Keratinocyte (primary cell): ENCODE measurements around the gene KCNS3. TPM values are rescaled to one million over a fixed set of nuclear protein-coding genes. Genes with fewer than 3 reads are reported as not detected.

Experiments
- DNase-seq: peaks from one replicate; pipeline ENCODE4 v3.0.0-alpha.2; 2011; ENCODE audit warnings: low read depth, missing footprints, low spot score
- FAIRE-seq: peaks from 2 replicates; lab custom pipeline; 2011; peaks lifted over from hg19 to GRCh38; lab: Jason Lieb, UNC
- H2AFZ ChIP-seq: 2 replicates; pipeline ENCODE4 v1.6.0; 2012; ENCODE audit warnings: low read length, control low read depth, inconsistent platforms; ENCODE audit not compliant: control insufficient read depth
- H3K27ac ChIP-seq: 2 replicates; pipeline ENCODE4 v1.5.1; 2011; ENCODE audit warnings: low read length; ENCODE audit not compliant: control insufficient read depth, insufficient read depth
- H3K27me3 ChIP-seq: 3 replicates; pipeline ENCODE4 v1.6.0; 2011; ENCODE audit warnings: low read length; ENCODE audit not compliant: control insufficient read depth, insufficient read depth; ENCODE audit errors: extremely low read depth
- H3K36me3 ChIP-seq, 2 experiments: 2 replicates in 1 of 2; 3 replicates in 1 of 2; pipeline ENCODE4 v1.5.1; 2011; ENCODE audit warnings: low read length in 2 of 2, mild to moderate bottlenecking in 1 of 2; ENCODE audit not compliant: control insufficient read depth in 2 of 2, insufficient read depth in 2 of 2; ENCODE audit errors: extremely low read depth in 1 of 2
- H3K4me1 ChIP-seq: 3 replicates; pipeline ENCODE4 v1.5.1; 2011; ENCODE audit warnings: low read length; ENCODE audit not compliant: control insufficient read depth, insufficient read depth; ENCODE audit errors: extremely low read depth
- H3K4me2 ChIP-seq: 3 replicates; pipeline ENCODE4 v1.6.0; 2011; ENCODE audit warnings: low read depth, low read length; ENCODE audit not compliant: control insufficient read depth, insufficient read depth; ENCODE audit errors: extremely low read depth
- H3K4me3 ChIP-seq, 3 experiments: fragments of 200-600 bp in 1 of 3; sonication (generic) in 1 of 3; 2 replicates in 2 of 3; 3 replicates in 1 of 3; pipeline ENCODE4 v1.5.1; 2011 to 2016; ENCODE audit warnings: low read length in 3 of 3, mild to moderate bottlenecking in 3 of 3, control low read depth in 2 of 3, inconsistent platforms in 1 of 3, low read depth in 1 of 3, mixed read lengths in 1 of 3, mixed run types in 1 of 3, moderate library complexity in 1 of 3; ENCODE audit not compliant: control insufficient read depth in 2 of 3, insufficient read depth in 2 of 3; ENCODE audit errors: extremely low read depth in 1 of 3
- H3K79me2 ChIP-seq: 2 replicates; pipeline ENCODE4 v1.6.0; 2012; ENCODE audit warnings: low read length; ENCODE audit not compliant: control insufficient read depth, insufficient read depth
- H3K9ac ChIP-seq: 3 replicates; pipeline ENCODE4 v1.6.0; 2011; ENCODE audit warnings: low read length; ENCODE audit not compliant: control insufficient read depth, insufficient read depth; ENCODE audit errors: extremely low read depth
- H3K9me1 ChIP-seq: 3 replicates; pipeline ENCODE4 v1.6.0; 2011; ENCODE audit warnings: low read length; ENCODE audit not compliant: control insufficient read depth, insufficient read depth; ENCODE audit errors: extremely low read depth
- H3K9me3 ChIP-seq: 2 replicates; pipeline ENCODE4 v1.5.1; 2012; ENCODE audit warnings: low read depth, low read length; ENCODE audit not compliant: control insufficient read depth
- H4K20me1 ChIP-seq: 3 replicates; pipeline ENCODE4 v1.6.0; 2011; ENCODE audit warnings: low read length; ENCODE audit not compliant: control insufficient read depth, insufficient read depth; ENCODE audit errors: extremely low read depth
- CTCF ChIP-seq, 3 experiments: IDR thresholded peaks in 1 of 3; conservative IDR thresholded peaks in 1 of 3; optimal IDR thresholded peaks in 1 of 3; 2 replicates in 2 of 3; 3 replicates in 1 of 3; pipeline versions ENCODE3 to v1.5.1; 2011; ENCODE audit warnings: low read length in 3 of 3, mild to moderate bottlenecking in 3 of 3, moderate library complexity in 2 of 3, control low read depth in 1 of 3, inconsistent platforms in 1 of 3; ENCODE audit not compliant: insufficient read depth in 2 of 3; ENCODE audit errors: extremely low read depth in 1 of 3
- EZH2 ChIP-seq: IDR thresholded peaks from one replicate; pipeline ENCODE4 v1.6.1; 2012; ENCODE audit warnings: inconsistent platforms, mild to moderate bottlenecking, low read length, moderate library complexity
- dilution Hi-C: fragments of 300-500 bp; cut with MboI; formaldehyde crosslinking; loops from one replicate; pipeline ENCODE4 v1.7.0; 2020; ENCODE audit warnings: low sequenced_read_pairs; ENCODE audit not compliant: extremely low pct_ligation_motif_present
- polyA plus RNA-seq, 5 experiments: library from polyadenylated mRNA; depleted of rRNA in 3 of 5; stranded (reverse) in 3 of 5; stranded (forward) in 1 of 5; unstranded in 1 of 5; fragments of >200 nt; gene quantifications; 1 replicate in 1 of 5; 2 replicates in 3 of 5; 3 replicates in 1 of 5; pipeline versions ENCODE4 v1.2.1 to v1.2.3, GENCODE V29; 2011 to 2012; ENCODE audit warnings: missing spikeins in 2 of 5, low read depth in 1 of 5, low replicate concordance in 1 of 5

KCNS3 gene
- polyA plus RNA-seq, 1 donor (not counting 4 experiments of a cell fraction or from before 2014, with no cell fraction given): 7.3 TPM

DNA sequence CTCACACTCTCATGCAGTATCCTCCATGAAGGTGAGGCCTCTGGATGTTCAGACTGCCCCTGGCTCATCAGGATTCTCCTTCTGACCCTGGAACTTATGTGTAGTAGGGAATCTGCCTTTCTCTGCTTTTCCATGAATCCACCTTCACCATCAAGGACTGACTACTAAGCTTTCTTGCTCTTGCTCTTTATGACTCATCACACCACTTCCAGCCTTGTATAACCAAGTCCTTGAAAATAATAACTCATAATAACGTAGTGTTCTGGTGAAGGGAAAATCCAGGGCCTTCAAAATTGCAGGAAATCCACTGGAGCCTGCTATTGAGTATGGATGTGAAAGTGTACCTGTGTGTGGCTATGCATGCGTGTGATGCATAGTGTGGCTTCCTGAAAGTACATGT, 11.3 kb upstream of the KCNS3 start:
- no peak for DNase-seq
- H3K4me3 ChIP-seq: no peak overlapping the region
- TF ChIP-seq CTCF (optimal IDR thresholded peaks at IDR 0.05 in 1 of 3, IDR thresholded peaks at IDR 0.05 in 1 of 3, conservative IDR thresholded peaks at IDR 0.05 in 1 of 3; ENCODE audit: extremely low read depth in 1 of 3, insufficient read depth in 2 of 3, low read length in 3 of 3): no peak
- no peak for TF ChIP-seq EZH2
- H3K9me3 ChIP-seq: no peaks in the 10 kb centered on the region
- no peaks in the 10 kb centered on the region for H3K9me1 ChIP-seq
- no peak for FAIRE-seq
- H2AFZ ChIP-seq: no peak overlapping the region
- H3K4me2 ChIP-seq: no peak overlapping the region
- no peaks in the 10 kb centered on the region for H3K4me1 ChIP-seq
- no peaks in the 10 kb centered on the region for H3K27me3 ChIP-seq
- no peak overlapping the region for H3K9ac ChIP-seq
- no peaks in the 10 kb centered on the region for H3K36me3 ChIP-seq
- no peaks in the 10 kb centered on the region for H3K79me2 ChIP-seq
- no peaks in the 10 kb centered on the region for H4K20me1 ChIP-seq
- dilution Hi-C loops: no loop called here
- no peak overlapping the region for H3K27ac ChIP-seq

GRCh38 chr2:17869128-17869527, 9.3 kb upstream of the KCNS3 start:
- Histone ChIP-seq H3K79me2 (no peaks in the 10 kb centered on the region), H2AFZ (no peak overlapping the region), H3K9ac (no peak overlapping the region), H3K4me1 (no peaks in the 10 kb centered on the region), H4K20me1 (no peaks in the 10 kb centered on the region), H3K4me2 (no peak overlapping the region), H3K27ac (no peak overlapping the region), H3K27me3 (no peaks in the 10 kb centered on the region), H3K9me3 (no peaks in the 10 kb centered on the region), H3K9me1 (no peaks in the 10 kb centered on the region), H3K36me3 (no peaks in the 10 kb centered on the region), H3K4me3 (no peak overlapping the region)
- DNase-seq: no peak
- dilution Hi-C loops: no loop called here
- no peak for FAIRE-seq
- no peak for TF ChIP-seq CTCF (optimal IDR thresholded peaks at IDR 0.05 in 1 of 3, IDR thresholded peaks at IDR 0.05 in 1 of 3, conservative IDR thresholded peaks at IDR 0.05 in 1 of 3; ENCODE audit: extremely low read depth in 1 of 3, insufficient read depth in 2 of 3, low read length in 3 of 3)
- no peak for TF ChIP-seq EZH2
